ENCODE data around the gene CHAT. TPM values are rescaled to one million over a fixed set of nuclear protein-coding genes. Genes with fewer than 3 reads are reported as not detected.

CHAT gene
- total RNA-seq, 2 experiments from 2014 or later, result not detected

GRCh38 chr10:49691588-49691987, 77.8 kb downstream of the CHAT start:
- Mint-ChIP-seq H3K4me1 (ENCODE audit: low read depth) (no peaks in the 10 kb centered on the region), H3K36me3 (ENCODE audit: low read depth) (no peaks in the 10 kb centered on the region), H3K27ac (no peak overlapping the region), H3K4me3 (no peak overlapping the region), H3K27me3 (ENCODE audit: low read depth) (peaks cover 66% of the 10 kb centered on the region), H3K9me3 (ENCODE audit: insufficient read depth) (no peaks in the 10 kb centered on the region)
- ChIA-PET CTCF (interaction anchor here (1.0 kb wide), 1 partner anchor 97 kb away, joined by 3 read pairs; no protein-coding TSS in a partner anchor), POLR2A (no interaction called here)
- ATAC-seq (no peak), DNase-seq (no peak)

- H3K27me3 Mint-ChIP-seq (ENCODE audit: low read depth), result peaks cover 47% of the 10 kb centered on the region
- no peak overlapping the region for H3K27ac Mint-ChIP-seq
- H3K4me3 Mint-ChIP-seq, result no peak overlapping the region
- no peaks in the 10 kb centered on the region for H3K9me3 Mint-ChIP-seq (ENCODE audit: insufficient read depth)
- ATAC-seq, result no peak
- no peak for DNase-seq
- ChIA-PET CTCF (no interaction called here), POLR2A (no interaction called here)
- H3K4me1 Mint-ChIP-seq (ENCODE audit: low read depth), result no peaks in the 10 kb centered on the region
- no peaks in the 10 kb centered on the region for H3K36me3 Mint-ChIP-seq (ENCODE audit: low read depth)
Observed at GRCh38 chr10:49694466-49694865, 80.6 kb downstream of the CHAT start.

- Mint-ChIP-seq H3K4me1 (ENCODE audit: low read depth) (no peaks in the 10 kb centered on the region), H3K27ac (no peak overlapping the region), H3K36me3 (ENCODE audit: low read depth) (no peaks in the 10 kb centered on the region), H3K27me3 (ENCODE audit: low read depth) (peaks cover 31% of the 10 kb centered on the region), H3K4me3 (no peak overlapping the region), H3K9me3 (ENCODE audit: insufficient read depth) (no peaks in the 10 kb centered on the region)
- ATAC-seq (no peak), DNase-seq (no peak)
- ChIA-PET POLR2A (no interaction called here), CTCF (no interaction called here)
Observed at GRCh38 chr10:49696311-49696710, 82.5 kb downstream of the CHAT start.

- POLR2A ChIA-PET, result no interaction called here
- no peak for DNase-seq
- CTCF ChIA-PET, result no interaction called here
- H3K27ac Mint-ChIP-seq, result no peak overlapping the region
- ATAC-seq, result no peak
- H3K4me3 Mint-ChIP-seq, result no peak overlapping the region
- H3K36me3 Mint-ChIP-seq (ENCODE audit: low read depth), result no peaks in the 10 kb centered on the region
- peaks cover 14% of the 10 kb centered on the region for H3K27me3 Mint-ChIP-seq (ENCODE audit: low read depth)
- H3K4me1 Mint-ChIP-seq (ENCODE audit: low read depth), result no peaks in the 10 kb centered on the region
- H3K9me3 Mint-ChIP-seq (ENCODE audit: insufficient read depth), result no peaks in the 10 kb centered on the region
Observed at GRCh38 chr10:49698679-49699078, 84.8 kb downstream of the CHAT start.

GRCh38 chr10:49700211-49700610, 86.4 kb downstream of the CHAT start:
- ChIA-PET CTCF (no interaction called here), POLR2A (no interaction called here)

GRCh38 chr10:49700997-49701396, 87.2 kb downstream of the CHAT start:
- ATAC-seq, result no peak
- H3K27ac Mint-ChIP-seq, result no peak overlapping the region
- DNase-seq, result no peak
- H3K4me3 Mint-ChIP-seq, result no peak overlapping the region
- H3K36me3 Mint-ChIP-seq (ENCODE audit: low read depth), result no peaks in the 10 kb centered on the region
- peaks cover 12% of the 10 kb centered on the region for H3K27me3 Mint-ChIP-seq (ENCODE audit: low read depth)
- ChIA-PET POLR2A (no interaction called here), CTCF (no interaction called here)
- no peaks in the 10 kb centered on the region for H3K4me1 Mint-ChIP-seq (ENCODE audit: low read depth)
- no peaks in the 10 kb centered on the region for H3K9me3 Mint-ChIP-seq (ENCODE audit: insufficient read depth)

More at GRCh38 chr10:49700211-49700610, 86.4 kb downstream of the CHAT start:
- no peaks in the 10 kb centered on the region for H3K9me3 Mint-ChIP-seq (ENCODE audit: insufficient read depth)
- no peak for ATAC-seq
- no peaks in the 10 kb centered on the region for H3K36me3 Mint-ChIP-seq (ENCODE audit: low read depth)
- no peaks in the 10 kb centered on the region for H3K4me1 Mint-ChIP-seq (ENCODE audit: low read depth)
- no peak for DNase-seq
- no peak overlapping the region for H3K27ac Mint-ChIP-seq
- no peak overlapping the region for H3K4me3 Mint-ChIP-seq
- H3K27me3 Mint-ChIP-seq (ENCODE audit: low read depth), result peaks cover 12% of the 10 kb centered on the region

GRCh38 chr10:49707585-49707984, 93.7 kb downstream of the CHAT start:
- POLR2A ChIA-PET, result no interaction called here
- no peaks in the 10 kb centered on the region for H3K36me3 Mint-ChIP-seq (ENCODE audit: low read depth)
- H3K4me1 Mint-ChIP-seq (ENCODE audit: low read depth), result no peaks in the 10 kb centered on the region
- ATAC-seq, result no peak
- CTCF ChIA-PET, result no interaction called here
- DNase-seq, result no peak
- peaks cover 4% of the 10 kb centered on the region for H3K27me3 Mint-ChIP-seq (ENCODE audit: low read depth)
- H3K27ac Mint-ChIP-seq, result no peak overlapping the region
- H3K4me3 Mint-ChIP-seq, result no peak overlapping the region
- no peaks in the 10 kb centered on the region for H3K9me3 Mint-ChIP-seq (ENCODE audit: insufficient read depth)

GRCh38 chr10:49709934-49710333, 96.1 kb downstream of the CHAT start:
- H3K4me1 Mint-ChIP-seq (ENCODE audit: low read depth), result no peaks in the 10 kb centered on the region
- no peaks in the 10 kb centered on the region for H3K9me3 Mint-ChIP-seq (ENCODE audit: insufficient read depth)
- H3K27ac Mint-ChIP-seq, result no peak overlapping the region
- ChIA-PET POLR2A (no interaction called here), CTCF (no interaction called here)
- DNase-seq, result no peak
- H3K36me3 Mint-ChIP-seq (ENCODE audit: low read depth), result no peaks in the 10 kb centered on the region
- no peak overlapping the region for H3K4me3 Mint-ChIP-seq
- H3K27me3 Mint-ChIP-seq (ENCODE audit: low read depth), result peaks cover 4% of the 10 kb centered on the region
- no peak for ATAC-seq

- ChIA-PET CTCF (no interaction called here), POLR2A (no interaction called here)
- no peak overlapping the region for H3K4me3 Mint-ChIP-seq
- H3K27me3 Mint-ChIP-seq (ENCODE audit: low read depth), result peaks cover 4% of the 10 kb centered on the region
- H3K9me3 Mint-ChIP-seq (ENCODE audit: insufficient read depth), result no peaks in the 10 kb centered on the region
- no peak for DNase-seq
- H3K4me1 Mint-ChIP-seq (ENCODE audit: low read depth), result no peaks in the 10 kb centered on the region
- H3K27ac Mint-ChIP-seq, result no peak overlapping the region
- ATAC-seq, result no peak
- H3K36me3 Mint-ChIP-seq (ENCODE audit: low read depth), result no peaks in the 10 kb centered on the region
Observed at GRCh38 chr10:49710966-49711365, 97.1 kb downstream of the CHAT start.

GRCh38 chr10:49711481-49711880, 97.6 kb downstream of the CHAT start:
- Mint-ChIP-seq H3K27me3 (ENCODE audit: low read depth) (peaks cover 4% of the 10 kb centered on the region), H3K36me3 (ENCODE audit: low read depth) (no peaks in the 10 kb centered on the region), H3K9me3 (ENCODE audit: insufficient read depth) (no peaks in the 10 kb centered on the region), H3K27ac (no peak overlapping the region), H3K4me1 (ENCODE audit: low read depth) (no peaks in the 10 kb centered on the region), H3K4me3 (no peak overlapping the region)
- ChIA-PET POLR2A (no interaction called here), CTCF (no interaction called here)
- no peak for DNase-seq
- ATAC-seq, result no peak

- no peaks in the 10 kb centered on the region for H3K4me1 Mint-ChIP-seq (ENCODE audit: low read depth)
- CTCF ChIA-PET, result interaction anchor here (1.0 kb wide), 1 partner anchor 120 kb away, joined by 3 read pairs; no protein-coding TSS in a partner anchor
- no peak for DNase-seq
Observed at GRCh38 chr10:49713266-49713665, 99.4 kb downstream of the CHAT start.

More at GRCh38 chr10:49713266-49713665, 99.4 kb downstream of the CHAT start:
- Mint-ChIP-seq H3K36me3 (ENCODE audit: low read depth) (no peaks in the 10 kb centered on the region), H3K27ac (no peak overlapping the region), H3K4me3 (no peak overlapping the region), H3K9me3 (ENCODE audit: insufficient read depth) (no peaks in the 10 kb centered on the region), H3K27me3 (ENCODE audit: low read depth) (peaks cover 6% of the 10 kb centered on the region)
- no peak for ATAC-seq
- POLR2A ChIA-PET, result no interaction called here
